Pons (tissue), 1 donor: ENCODE results near the gene C3AR1.
"Not testable (repeated sequence)": the region's sequence is repeated elsewhere in the genome, so short reads cannot be mapped to it uniquely, and the experiment has no call there.

Source experiments
- DNase-seq: peaks from one replicate; pipeline ENCODE4 v3.0.0-alpha.2; 2016; ENCODE audit warnings: low spot score

The C3AR1 gene

GRCh38 chr12:8065991-8066594, at the start of gene C3AR1:
TSS of gene C3AR1 (minus strand) at chr12:8066359. CDS start at chr12:8060185, 6,174 bp downstream.
- DNase-seq = peak; percentile 89

DNA sequence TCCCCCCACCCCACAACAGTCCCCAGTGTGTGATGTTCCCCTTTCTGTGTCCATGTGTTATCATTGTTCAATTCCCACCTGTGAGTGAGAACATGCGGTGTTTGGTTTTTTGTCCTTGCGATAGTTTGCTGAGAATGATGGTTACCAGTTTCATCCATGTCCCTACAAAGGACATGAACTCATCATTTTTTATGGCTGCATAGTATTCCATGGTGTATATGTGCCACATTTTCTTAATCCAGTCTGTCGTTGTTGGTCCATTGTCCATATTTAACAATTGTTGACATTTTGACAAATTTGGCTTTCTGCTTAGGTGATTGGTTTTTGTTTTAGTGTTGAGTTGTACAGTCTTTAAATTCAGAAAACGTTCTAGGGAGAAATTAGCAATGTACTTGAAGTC, 47.0 kb upstream of the C3AR1 start:
- not testable (repeated sequence) for DNase-seq

DNA sequence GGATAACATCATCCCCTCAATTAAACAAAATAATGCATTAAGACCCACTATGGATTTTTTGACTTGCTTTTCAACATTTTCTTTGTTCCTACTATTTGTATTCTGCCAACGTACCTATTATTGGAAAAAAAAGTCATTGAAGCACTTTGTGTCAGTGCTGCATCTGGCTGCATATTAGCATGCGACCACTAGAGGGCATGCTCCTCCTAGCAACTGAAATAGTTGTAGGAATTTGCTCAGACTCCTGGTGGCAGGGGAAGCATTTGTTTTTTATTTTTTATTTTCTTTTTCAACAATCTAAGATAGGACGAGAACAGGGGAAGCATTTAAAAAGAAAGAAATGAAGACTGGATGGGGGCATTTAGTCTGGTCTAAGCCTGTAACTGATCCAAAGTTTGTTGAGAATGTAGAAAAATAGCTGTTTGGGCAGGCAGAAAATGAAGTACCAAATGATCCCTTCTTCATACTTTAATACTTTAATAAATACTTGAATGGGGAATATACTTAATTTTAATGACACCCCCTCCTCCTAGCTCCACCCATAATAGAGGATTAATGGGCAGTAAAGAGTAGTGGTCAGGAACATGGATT, 42.7 kb upstream of the C3AR1 start:
- peak; percentile 87 for DNase-seq

GRCh38 chr12:8099235-8099634, 33.1 kb upstream of the C3AR1 start:
- DNase-seq = no peak

DNA sequence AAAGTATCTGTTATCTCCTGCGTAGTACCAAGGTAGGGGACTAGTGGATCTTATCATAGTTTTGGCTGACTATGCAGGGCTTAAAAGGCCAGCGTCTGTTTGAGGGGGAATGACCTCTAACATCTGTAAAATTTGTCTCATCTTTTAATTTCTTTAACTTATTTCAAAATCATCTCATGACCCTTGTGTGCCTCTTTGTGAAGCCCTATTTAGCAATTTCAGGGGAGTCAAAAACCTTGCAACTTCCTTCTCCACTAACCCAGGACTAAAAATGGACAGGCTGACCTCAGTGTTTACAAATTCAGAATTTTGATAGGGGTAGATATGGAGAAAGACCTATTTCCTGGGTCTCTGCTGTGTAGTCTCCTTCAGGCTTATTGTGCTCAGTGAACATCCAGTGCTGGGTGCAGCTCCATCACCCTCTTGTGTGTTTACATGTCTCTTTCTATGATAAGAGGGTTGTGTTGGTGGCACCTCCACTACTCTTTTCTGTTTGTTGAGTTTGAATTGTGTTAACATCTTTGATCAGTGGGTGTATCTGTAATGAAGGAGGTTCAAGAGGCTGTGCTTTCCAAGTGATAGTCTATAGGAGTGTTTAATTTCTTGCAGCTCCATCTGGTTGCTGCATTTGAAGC, 30.2 kb upstream of the C3AR1 start:
- DNase-seq = no peak

GRCh38 chr12:8093291-8093690, 27.1 kb upstream of the C3AR1 start:
- no peak for DNase-seq

GRCh38 chr12:8089716-8090115, 23.6 kb upstream of the C3AR1 start:
- no peak for DNase-seq

- not testable (repeated sequence) for DNase-seq
These were observed 23.1 kb upstream of the C3AR1 start for GRCh38 chr12:8089277-8089676.

- DNase-seq = no peak
These were observed 22.4 kb upstream of the C3AR1 start for GRCh38 chr12:8088574-8088973.

DNA sequence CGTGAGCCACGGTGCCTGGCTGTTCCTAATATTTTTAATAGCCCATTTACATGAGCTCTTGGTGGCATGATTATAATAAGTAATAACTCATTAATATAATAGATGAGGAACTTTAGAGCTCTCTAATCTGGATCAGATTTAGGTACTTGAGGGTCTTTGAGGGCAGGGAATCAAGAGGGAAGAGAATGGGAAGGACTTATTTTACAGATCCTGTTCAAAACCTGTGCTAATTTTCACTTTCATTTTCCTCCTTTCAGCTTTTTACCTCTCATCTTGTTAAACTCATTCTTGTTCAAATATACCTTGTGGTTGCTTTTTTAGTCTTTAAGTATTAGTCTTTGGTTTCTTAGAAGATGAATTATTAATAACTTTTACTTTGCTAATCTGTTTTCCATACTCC, 21.5 kb upstream of the C3AR1 start:
- no peak for DNase-seq

GRCh38 chr12:8084351-8084750, 18.2 kb upstream of the C3AR1 start:
- DNase-seq = not testable (repeated sequence)

GRCh38 chr12:8082808-8083100, 16.6 kb upstream of the C3AR1 start:
- no peak for DNase-seq

DNA sequence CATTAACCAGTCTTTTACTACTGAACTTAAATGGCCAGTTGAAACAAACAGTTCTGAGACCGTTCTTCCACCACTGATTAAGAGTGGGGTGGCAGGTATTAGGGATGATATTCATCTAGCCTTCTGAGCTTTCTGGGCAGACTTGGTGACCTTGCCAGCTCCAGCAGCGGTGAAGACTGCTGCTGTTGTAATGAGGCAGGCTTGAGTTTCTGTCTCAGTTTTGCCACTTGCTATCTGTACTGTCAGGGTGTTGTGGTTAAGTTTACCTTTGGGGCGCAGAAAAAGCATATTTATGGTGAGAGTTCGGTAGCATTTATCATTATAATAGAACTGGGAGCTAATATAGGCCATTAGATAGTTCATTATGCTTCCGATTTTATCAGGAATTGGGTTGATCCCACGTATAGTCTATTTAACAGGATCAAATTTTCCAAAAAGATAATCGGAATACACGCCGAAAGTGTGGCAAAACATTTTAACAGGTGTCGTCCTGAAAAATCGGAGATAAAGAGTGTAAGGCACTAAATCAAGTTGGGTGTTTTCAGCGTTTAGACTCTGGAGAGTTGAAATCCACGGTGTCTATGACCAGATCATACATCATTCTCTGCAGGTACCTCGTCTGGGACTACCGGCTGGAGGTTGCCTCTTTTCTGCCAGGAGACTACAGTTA, 15.2 kb upstream of the C3AR1 start:
- DNase-seq = peak; percentile 54

GRCh38 chr12:8080120-8080519, 14.0 kb upstream of the C3AR1 start:
- peak; percentile 61 for DNase-seq

DNA sequence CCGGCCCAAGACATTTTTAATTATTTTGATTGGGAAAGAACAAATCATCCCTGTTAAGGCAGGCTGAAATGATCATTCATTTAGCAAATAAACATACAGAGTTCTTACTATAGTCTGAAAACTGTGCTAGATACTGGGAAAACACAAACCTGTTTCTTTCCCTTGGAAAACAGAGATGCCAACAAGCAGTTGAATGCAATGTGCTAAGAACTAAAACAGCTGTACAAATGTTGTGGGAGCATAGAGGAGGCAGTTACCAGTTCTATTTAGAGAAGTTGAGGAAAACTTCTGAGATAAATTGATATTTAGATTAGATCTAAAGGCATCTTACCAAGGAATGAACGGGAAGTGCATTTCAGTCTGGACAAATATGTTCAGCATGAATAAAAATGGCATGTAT, 12.8 kb upstream of the C3AR1 start:
- DNase-seq = no peak

- peak; percentile 64 for DNase-seq
These were observed 12.2 kb upstream of the C3AR1 start for GRCh38 chr12:8078398-8078797.

DNA sequence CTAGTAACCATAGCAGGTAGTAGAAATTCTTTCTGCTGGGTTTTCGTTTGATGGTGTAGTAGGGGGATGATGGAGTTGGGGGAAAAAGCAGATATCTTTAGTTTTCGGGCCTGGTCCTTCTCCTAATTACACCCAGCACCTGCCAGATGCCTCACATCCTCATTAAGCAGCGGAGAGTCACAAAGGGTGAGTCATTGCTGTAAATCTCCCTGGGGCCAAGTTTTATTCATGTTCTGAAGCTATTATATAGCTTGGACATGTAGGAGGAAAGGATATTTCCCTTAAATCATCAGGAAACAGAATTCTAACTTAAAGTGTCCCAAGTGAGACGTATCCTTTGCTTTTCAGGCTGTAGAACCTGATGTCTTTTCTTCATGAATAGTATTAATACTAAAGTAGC, 11.0 kb upstream of the C3AR1 start:
- no peak for DNase-seq

GRCh38 chr12:8076366-8076765, 10.2 kb upstream of the C3AR1 start:
- no peak for DNase-seq

DNA sequence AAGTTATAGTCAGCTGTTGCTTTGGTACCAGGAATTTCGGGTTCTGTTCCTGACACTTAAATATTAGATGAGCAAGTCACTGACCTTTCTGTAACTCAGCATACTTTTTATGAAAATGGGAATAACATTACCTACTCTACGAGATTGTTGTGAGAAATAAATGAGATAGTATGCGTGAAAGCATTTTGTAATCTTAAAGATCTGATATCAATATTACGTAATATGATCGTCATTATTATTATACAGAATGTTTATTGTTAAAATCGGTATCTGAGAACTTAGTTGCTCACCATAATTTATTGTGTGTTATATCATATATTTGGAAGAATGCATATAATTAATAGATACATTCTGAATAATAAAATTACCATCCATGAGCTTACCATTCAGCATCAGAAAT, 9.8 kb upstream of the C3AR1 start:
- DNase-seq = no peak

GRCh38 chr12:8071820-8072219, 5.7 kb upstream of the C3AR1 start:
- DNase-seq = not testable (repeated sequence)

DNA sequence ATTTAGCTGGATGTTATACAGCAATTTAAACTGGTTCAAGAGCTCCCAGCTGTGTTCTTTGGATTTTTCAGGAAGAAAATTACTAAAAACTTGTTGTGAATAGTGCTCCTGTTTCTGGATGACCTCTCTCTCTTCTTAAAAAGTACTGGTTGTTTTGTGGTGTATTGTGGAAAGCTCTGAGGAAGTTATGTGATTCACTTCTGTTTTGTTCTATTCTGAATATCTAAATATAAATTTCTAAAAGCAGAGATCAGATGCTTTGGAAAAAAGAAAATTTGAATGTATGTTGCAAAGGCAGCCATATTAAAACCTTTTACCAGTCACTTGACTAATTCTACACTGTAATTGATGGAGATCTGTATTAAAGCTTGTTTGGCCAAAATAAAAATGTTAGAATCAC, 3.4 kb upstream of the C3AR1 start:
- DNase-seq = no peak

DNA sequence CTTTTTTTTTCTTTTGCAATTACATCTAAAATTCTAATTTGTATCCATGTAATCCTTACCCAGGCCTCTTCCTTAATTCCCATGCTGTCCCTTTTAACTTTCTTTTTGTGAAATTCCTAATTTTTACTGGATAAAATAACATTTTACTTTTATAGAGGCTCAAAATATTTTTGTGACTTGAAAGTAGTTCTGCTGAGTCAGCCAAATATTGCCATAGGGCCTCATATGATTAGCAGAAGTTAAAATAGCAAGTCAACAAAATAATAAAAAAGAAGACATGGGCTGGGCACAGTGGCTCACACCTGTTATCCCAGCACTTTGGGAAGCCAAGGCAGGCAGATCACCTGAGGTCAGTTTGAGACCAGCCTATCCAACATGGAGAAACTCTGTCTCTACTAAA, 2.0 kb downstream of the C3AR1 start:
- no peak for DNase-seq

DNA sequence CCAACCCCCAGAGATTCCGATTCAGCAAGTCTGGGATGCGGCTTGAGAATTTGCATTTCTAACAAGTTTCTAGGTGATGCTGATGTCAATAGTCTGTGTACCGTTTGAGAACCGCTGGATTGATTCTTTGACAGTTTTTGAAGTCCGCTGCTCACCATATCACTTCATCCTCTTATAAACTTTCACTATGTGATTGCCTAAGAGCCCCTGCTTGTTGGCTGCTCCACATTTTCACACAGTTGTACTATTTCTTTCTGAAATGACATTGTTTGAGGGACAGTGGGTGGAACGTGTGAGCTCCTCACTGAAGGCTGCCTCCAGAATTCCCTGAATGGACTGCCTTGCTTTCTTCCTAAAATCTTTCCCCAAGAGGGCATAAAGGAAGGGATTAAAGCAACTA, 7.7 kb downstream of the C3AR1 start:
- DNase-seq = no peak
